GM21619 (cell line): ENCODE data around the gene RAD54L.
A peak's percentile ranks its signal among the peaks of the same experiment; 100 is the strongest.

ENCODE experiments used
- ATAC-seq: cut with Tn5 transposase; IDR thresholded peaks from one replicate; pipeline ENCODE4 v1.9.1; 2021; ENCODE audit not compliant: unreplicated experiment

Gene RAD54L

DNA sequence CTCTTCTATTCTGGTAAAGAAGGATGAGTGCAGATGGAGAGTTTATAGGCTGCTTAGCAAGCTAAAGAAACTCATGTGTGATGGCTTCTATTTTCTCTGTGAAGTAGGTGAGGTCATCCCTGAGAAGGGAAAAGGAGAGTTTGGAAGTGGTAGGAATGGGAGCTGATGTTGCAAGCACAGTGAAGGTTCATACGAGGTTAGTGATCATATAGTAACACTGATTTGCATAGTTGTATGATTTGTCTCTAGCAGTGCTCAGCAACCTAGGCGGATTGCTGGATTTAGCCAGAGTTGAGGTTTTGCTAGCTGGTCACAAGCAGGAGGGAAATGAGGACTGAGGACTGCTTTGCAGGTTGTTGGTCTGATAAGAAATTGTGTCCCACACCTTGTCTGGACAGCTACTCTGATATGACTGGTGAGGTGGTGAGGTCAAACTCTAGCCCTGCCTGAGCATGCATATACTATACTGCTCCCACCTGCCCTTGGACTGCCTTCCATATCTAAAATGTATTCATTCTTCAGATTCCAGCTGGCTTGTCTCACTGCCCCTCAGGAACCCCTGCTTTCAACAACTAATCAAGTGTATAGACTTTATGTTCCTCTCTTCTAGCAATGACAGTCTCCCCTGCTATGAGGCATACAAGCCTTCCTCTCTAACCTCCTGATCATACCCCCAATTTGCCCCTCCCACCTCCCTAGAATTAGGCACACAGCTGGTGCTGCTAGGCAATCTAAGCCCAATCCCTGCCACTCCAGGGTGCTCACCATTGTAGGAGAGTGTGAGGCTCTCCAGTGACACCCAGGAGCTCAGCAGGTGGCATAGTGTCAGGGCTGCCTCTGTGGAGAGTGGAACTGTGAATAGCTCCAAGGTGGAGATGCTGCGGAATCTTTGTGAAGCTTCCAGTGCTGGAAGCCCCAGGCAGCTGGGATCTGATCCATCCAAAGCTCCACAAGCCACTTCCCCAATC is 37.3 kb downstream of the RAD54L start:
- no peak for ATAC-seq

DNA sequence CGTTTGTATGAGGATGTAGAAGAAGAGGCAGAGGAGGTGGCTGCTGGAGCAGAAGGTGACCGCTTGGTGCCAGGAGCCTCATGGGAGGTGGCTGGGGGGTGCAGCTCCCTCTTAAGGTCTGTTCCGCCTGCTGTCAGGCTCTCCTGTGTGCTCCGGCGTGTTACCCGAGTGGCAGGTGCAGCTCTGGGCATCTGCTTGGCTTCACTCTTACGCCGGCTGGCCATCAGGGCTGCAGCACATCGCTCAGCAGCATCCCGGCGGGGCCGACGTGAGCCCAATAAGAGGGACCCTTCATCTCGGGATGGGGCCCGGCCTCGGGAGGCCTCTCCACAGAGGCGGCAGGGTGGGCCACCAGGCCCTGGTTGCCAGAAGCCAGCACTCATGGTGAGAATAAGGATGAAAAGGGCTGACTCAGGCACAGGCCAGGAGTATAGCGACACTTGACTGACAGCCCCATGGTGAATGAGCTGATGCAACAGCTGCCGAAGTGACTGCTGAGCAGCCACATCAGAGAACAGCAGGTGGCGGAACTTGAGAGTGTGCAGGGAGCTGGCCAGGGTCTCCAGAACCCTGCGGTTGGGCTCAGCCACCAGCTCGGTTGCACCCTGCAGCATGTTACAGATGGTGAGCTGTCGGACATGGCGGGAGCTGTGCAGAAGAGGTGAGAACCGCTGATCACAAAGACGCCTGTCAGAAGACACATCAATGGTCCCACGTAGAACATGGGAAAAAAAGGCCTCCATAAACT is 38.3 kb downstream of the RAD54L start:
- ATAC-seq, result no peak

DNA sequence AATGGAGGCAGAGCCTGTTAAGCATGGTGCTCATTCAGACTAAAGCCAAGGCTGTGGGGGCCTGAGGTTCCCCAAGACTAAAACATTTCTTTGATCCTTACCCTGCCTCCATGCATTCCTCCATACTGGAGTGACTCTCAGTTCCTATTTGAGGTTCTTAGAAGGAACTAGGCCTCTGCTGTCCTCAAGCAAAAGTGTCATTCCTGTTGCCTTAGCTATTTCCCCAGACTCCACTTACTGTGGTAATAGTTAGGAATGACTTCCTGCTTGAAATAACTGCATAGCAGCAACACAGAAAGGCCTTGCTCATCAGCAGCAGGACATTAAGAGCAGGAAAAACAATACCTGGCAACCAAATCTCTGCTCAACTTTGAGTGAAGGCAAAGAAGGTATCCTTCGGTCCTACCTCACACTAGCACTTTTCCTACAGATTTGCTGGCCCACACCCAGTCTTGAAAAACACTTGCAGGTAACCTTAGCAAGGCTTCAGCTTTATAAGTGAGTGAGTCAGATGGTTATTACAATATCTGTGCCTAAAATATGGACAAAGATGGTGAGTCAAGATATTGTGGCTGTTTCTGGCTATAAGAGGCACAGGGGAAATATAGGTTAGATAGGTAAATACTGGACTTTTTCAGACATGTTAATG is 41.0 kb downstream of the RAD54L start:
- ATAC-seq, result no peak

DNA sequence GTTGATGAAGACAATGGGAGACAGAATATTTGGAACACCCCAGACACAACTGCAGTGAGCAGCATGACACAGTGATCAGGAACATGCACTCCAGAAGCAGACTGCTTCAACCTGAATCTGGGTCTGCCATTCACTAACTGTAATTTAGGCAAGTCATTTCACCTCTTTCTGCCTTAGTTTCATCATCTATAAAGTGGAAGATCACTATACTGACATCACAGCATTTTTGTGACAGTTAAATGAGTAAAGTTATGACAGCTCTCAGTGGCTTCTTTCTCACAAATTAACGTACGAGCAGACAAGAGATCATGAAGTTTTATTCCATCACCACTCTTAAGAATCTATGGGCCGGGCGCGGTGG is 41.6 kb downstream of the RAD54L start:
- no peak for ATAC-seq

DNA sequence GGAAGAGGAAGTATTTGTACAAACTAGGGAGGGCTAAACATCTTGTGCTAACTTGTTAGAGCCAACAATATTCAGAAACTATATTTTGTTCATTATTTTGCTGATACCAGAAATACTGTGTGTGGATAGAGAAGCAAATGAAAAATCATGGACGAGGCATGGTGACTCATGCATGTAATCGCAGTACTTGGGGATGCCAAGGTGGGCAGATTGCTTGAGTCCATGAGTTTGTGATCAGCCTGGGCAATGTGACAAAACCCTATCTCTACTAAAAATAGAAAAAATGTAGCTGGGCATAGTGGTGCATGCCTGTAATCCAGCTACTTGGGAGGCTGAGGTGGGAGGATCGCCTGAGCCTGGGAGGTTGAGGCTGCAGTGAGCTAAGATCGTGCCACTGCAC is 42.4 kb downstream of the RAD54L start:
- ATAC-seq, result no peak

DNA sequence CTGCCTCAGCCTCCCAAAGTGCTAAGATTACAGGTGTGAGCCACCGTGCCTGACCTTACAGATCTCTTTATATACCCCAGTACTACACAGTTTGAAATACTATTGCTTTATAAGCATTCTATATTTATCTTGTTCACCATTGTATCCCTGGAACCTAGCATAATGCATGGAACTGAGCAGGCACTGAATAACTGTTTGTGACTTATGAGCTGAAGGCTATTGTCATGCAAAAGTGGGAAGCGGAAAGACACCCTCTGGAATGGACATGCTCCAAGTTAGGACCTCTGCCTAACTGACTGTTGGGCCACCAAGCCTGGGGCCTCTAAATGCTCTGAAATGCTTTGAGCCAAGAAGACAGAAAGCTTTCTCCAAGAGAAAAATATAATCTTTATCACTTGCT is 47.7 kb downstream of the RAD54L start:
- no peak for ATAC-seq

DNA sequence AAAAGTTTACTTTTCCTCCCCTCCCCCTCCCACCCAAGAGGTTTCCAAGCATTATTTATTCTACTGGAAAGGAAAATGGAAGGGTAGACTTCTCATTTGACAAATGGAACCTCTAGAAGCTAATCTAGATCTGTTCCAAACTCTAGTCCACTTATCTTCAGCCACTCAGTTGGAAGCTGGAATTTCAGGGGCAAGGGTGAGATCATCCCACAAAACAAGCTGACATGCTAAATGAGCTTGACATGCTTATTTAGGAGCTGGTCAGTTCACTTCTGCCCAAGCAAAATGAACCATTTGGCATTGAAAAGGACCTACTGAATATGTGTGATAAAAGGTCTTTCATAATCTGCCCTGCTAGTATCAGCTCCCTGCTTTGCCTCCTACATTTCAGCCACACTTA is 50.8 kb downstream of the RAD54L start:
- no peak for ATAC-seq

DNA sequence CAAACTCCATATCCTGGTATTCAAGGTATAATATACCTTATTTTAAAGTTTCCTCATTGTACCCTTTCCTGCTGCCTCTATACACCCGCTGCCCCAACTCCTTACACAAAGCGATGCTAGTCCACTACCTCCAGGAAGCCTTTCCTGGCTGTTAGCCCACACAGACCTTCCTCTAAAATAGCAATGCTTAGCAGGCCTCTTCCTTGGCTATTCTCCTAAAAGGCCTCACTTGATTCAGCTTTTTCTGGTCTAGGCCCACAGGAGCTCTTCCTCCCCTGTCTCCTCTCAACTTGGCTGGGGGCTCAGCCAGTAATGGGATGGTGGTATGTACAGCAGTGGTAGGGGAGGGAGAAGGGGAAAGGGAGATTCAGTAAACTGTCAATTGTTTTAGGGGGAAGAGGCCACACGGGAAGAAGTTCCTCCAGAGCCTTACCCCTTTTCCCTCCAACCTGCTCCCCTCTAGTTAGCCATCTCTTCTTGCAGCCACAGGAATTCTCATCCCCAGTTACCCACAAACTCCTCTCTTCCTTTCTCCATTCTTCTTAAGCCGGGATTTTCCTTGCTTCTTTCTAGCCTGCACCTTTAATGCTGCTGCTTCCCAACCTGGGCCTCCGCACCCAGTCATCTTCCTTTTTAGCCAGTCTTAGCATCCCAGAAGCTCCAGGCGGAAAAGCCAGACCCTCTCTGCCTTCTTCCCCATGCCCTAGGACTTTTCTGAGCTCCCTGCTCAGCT is 53.3 kb downstream of the RAD54L start:
- no peak for ATAC-seq

DNA sequence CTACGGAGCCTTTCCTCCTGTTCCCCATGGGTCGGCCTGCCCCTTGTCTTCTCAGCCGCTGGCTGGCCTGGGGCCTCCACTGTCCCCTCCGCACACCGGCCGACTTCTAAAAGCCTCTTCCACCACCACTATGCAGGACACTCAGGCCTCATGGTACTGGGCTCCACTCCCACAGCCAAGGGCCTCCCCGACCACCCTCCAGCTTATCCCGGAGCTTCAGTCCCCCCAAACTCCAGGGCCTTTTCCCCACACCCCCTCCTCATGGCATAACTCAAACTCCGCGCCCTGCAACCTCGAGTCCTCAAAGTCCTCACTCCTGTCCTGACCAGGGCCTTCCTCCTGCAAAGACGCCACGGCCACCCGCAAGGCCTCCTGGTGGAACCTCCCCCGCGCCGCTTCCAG is 53.8 kb downstream of the RAD54L start:
- no peak for ATAC-seq

DNA sequence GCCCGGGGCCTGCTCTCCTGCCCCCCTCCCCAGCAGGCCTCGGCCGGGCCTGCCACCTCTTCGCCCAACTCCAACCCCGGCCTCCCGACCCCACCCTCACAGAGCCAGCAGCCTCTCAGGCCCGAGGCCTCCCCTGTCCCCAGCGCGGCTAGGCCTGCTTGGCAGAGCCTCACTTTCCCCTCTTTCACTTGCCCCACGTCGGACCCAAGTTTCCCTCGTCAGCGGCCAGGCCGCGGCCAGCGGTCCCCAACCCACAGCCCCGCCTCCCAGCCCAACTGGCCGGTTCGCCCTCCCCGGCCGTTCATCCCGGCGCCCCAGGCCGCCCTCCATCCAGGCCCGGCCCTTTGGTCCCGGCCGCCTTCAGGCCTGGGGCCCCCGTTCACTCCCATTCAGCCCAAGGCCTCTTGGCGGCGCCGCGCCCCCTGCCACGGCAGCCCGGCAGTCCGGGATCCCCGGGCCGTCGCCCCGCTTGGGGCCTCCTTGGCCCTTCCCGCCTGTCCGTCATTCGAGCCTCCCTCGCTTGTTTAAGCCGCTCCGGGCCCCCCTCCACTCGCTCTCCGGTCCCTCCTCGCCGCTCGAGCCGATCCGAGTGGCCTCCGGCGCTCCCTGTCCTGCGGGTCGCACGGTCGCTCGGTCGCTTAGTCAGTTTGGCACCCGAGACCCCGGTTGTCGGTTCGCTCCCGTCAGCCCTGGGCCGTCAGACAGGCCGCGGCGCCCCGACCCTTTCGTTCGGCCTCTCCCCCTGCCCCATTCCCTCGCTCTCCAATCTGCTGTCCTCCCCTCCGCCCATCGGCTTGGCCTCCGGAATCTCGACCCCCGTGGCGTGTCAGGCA is 54.5 kb downstream of the RAD54L start:
- ATAC-seq, result peak; percentile 23

DNA sequence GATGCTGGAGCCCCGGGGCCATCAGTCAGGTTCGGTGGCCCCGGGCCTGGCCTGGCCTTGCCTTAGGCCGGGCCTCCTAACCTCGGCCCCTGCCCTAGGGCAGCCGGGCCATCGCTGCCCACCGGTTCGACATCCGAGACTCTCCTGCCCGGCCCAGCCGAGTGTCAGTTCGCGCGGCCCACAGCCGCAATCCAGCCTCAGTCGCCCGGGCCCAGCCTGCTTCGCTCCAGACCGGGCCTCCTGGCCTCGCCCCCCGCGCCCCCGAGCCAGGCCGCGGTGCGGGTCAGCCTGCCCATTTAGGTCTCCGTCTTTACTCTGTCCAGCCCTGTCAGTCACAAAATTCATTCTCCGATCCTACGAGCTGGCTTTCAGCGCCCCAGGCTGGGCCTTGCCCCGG is 55.1 kb downstream of the RAD54L start:
- ATAC-seq, result no peak

DNA sequence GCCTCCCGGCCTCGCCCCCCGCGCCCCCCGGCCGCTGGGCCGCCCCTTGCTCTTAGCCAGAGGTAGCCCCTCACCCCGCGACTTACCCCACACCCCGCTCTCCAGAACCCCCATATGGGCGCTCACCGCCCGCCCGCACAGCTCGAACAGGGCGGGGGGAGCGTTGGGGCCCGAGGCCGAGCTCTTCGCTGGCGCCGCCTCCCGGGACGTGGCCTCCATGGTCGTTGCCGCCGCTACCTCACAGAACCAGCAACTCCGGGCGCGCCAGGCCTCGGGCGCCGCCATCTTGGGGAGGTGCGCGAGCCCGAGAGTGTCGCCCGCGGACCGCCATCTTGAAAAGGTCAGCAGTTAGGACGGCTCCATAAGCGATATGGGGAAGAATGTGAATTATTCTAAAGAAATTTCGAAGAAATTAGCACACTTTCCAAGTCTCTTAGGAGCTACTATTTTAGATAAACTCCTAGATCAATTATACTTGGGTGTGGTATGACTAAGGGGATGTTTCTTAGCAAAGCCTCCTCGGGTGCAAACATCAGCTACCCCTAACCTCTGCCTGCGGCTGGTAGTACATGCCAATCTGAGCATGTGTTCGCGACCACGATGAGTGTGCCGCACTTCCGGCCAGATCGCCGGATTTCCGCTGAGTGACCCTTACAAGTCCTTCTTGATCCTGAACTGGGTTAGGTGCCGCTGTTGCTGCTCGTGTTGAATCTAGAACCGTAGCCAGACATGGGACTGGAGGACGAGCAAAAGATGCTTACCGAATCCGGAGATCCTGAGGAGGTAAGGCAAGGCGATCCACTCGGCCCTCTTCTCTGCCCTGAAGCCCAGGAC is 55.7 kb downstream of the RAD54L start, which contains the start of the genes LRRC41 and UQCRH:
Gene LRRC41, minus strand, starts transcription at position 579 of the 834 bp plus-strand sequence. Its CDS starts 294 bp downstream, at position 285.
Gene UQCRH, plus strand, starts transcription at position 661 of the 834 bp plus-strand sequence. Its CDS starts 69 bp downstream, at position 730.
- ATAC-seq, result peak; percentile 84

DNA sequence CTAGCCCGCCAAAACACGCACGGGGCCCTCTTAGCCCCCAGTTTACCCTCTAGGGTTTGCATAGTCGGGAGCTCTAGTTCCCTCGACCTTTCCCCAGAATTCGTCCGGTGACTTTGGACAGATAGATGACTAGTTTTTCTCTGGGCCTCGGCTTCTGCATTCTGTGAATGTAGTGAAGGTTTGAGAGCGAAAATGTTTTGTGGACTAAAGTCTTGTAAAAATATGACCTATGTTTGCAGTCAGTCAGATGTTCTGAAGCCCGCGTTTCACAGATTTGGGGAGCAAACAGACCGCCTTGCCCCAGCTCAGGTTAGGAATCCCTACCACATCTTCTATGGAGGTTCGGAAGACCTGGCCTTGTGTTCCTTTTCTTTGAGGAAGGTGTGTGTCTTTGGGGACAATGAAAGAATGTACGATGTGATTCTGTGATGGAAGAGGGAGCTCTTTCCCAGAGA is 56.3 kb downstream of the RAD54L start:
- no peak for ATAC-seq

DNA sequence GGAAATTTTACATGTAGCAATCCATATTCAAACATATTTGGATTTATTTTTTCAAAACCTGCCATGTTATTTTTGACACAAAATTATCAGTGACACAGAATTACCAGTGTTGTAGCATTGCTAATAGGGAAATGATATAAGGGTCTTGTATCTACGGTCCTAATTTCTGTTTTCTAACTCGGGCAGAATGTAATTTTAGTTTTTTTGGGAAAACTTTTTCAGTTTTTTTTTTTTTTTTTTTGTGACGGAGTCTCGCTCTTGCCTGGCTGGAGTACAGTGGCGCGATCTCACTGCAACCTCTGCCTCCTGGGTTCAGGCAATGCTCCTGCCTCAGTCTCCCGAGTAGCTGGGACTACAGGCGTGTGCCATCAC is 58.6 kb downstream of the RAD54L start:
- ATAC-seq, result no peak

DNA sequence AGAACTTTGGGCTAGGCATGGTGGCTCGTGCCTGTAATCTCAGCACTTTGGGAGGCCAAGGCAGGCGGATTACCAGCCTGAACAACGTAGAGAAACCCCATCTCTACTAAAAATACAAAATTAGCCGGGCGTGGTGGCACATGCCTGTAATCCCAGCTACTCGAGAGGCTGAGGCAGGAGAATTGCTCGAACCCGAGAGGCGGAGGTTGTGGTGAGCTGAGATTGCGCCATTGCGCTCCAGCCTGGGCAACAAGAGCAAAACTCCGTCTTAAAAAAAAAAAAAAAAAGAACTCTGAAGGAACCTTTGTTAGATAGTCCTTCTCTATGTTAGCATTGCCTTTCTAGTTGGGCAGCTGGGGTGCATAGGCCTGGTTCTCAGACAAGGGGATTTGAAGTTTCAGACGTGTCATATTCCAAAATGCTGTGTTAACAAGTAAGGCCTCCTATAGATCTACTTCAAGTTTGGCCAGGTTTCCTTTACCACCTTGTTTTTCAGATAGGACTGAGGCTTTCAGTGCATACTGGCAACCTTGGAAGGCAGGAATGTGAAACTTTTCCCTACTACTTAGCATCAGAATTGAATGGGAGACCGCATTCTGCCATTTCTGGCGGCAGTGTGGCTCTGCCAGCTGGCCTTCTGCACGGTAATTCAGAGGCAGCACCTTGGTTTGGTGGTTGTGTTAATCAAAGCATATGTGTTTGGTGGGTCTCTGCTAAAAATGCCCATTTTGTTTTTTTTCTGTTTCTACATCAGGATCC is 62.0 kb downstream of the RAD54L start:
- ATAC-seq, result no peak

DNA sequence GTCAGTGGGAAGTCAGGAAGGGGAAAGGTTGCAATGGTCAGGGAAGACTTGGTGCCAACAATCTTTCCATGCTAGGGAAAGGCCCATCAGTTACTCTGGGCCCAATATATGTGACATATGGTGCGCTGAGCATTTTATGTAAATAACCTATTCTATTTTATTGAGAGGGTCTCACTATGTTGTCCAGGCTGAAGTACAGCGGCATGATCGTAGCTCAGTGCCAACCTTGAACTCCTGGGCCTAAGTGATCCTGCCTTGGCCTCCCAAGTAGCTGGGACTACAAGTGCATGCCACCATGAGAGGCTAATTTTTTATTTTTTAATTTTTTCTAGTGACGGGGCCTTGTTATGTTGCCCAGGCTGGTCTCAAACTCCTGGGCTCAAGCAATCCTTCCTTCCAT is 62.8 kb downstream of the RAD54L start:
- ATAC-seq, result no peak

DNA sequence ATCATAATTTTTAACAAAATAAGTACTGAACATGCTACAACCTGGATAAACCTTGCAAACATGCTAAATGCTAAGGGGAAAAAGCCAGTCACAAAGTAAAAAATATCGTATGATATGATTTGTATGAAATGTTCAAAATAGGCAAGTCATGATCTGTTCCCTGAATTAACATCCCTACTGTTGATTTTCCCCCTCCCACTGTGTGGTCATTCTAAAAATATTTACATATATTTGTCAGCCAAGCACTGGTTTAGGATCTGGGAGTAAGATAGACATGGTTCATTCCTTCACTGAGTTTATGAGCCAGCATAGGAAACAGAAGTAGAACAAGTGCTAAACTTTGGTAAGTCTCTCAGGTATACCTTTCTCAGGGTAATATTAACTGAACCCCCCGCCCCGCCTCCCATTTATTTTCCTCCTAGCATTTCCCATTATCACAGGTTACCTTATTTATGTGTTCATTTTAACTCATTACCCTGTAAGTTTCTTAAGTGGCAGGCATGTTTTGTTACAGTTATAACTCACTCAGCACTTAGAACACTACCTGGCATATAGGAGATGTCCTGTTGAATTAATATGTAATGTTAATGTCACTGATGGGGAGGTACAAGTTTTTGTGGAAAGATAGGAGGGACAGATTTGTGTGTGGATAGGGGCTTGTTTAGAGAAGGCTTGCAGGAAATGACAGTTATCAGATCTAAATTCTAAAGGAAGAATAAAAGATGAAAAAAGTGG is 68.3 kb downstream of the RAD54L start:
- no peak for ATAC-seq

DNA sequence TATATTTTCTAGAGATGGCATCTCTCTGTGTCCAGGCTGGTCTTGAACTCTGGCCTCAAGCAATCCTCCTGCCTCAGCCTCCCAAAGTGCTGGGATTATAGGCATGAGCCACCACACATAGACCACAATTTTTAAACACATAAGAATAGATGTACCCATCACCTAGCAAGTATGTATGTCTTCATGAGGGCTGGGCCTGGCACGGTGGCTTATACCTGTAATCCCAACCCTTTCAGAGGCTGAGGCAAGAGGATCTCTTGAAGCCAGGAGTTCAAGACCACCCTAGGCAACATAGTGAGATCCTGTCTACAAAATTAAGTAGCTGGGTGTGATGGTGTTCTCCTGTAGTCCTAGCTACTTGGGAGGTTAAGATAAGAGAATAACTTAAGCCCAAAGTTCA is 69.8 kb downstream of the RAD54L start:
- no peak for ATAC-seq
